A549 (cell line): ENCODE results near the gene ARHGAP10. TPM values are rescaled to one million over a fixed set of nuclear protein-coding genes. Genes with fewer than 3 reads are reported as not detected.

ENCODE experiments used
- ATAC-seq, 2 experiments: fragments of 200-7000 bp in 1 of 2; fragments of >200 bp in 1 of 2; cut with Nextera tagmentation in 1 of 2; cut with Tn5 transposase in 1 of 2; 3 replicates each; pipeline versions ENCODE4 v1.8.0 to v1.9.1; 2018 to 2020; ENCODE audit warnings: mild to moderate bottlenecking in 1 of 2, moderate library complexity in 1 of 2
- CTCF ChIA-PET: fragments of 300-600 bp; sonication (Branson Sonifier 250); formaldehyde crosslinking; extraction: SDS; loops from one replicate; lab custom pipeline; 2021; ENCODE audit warnings: antibody characterized with exemption, inconsistent platforms; lab: Yijun Ruan, JAX
- POLR2A ChIA-PET: fragments of 350-600 bp; formaldehyde crosslinking; extraction: SDS; loops from one replicate; lab custom pipeline; 2021; ENCODE audit warnings: antibody characterized with exemption, inconsistent platforms; lab: Yijun Ruan, JAX
- DNase-seq, 2 experiments: peaks; one replicate each; pipeline versions ENCODE4 v3.0.0 to v3.0.0-alpha.2; 2011 to 2016; ENCODE audit warnings: low read depth in 1 of 2, low spot score in 1 of 2
- FAIRE-seq: peaks from 2 replicates; lab custom pipeline; 2011; peaks lifted over from hg19 to GRCh38; lab: Jason Lieb, UNC
- H3K27ac ChIP-seq, 2 experiments: fragments of >200 bp; sonication (Bioruptor Twin); formaldehyde crosslinking; 3 replicates each; pipeline ENCODE4 v1.5.1; 2016 to 2017
- H3K4me1 ChIP-seq: fragments of >200 bp; sonication (Bioruptor Twin); formaldehyde crosslinking; 3 replicates; pipeline ENCODE4 v1.6.1; 2016
- H3K4me2 ChIP-seq: fragments of >200 bp; sonication (Bioruptor Twin); formaldehyde crosslinking; 3 replicates; pipeline ENCODE4 v1.6.1; 2016
- H3K4me3 ChIP-seq: fragments of >200 bp; sonication (Bioruptor Twin); formaldehyde crosslinking; 3 replicates; pipeline ENCODE4 v1.5.1; 2016
- H3K9me3 ChIP-seq: fragments of >200 bp; sonication (Bioruptor Twin); formaldehyde crosslinking; 3 replicates; pipeline ENCODE4 v1.6.1; 2016
- CBX2 ChIP-seq: fragments of 200-600 bp; sonication (generic); IDR thresholded peaks from 2 replicates; pipeline ENCODE4 v1.6.1; 2016; ENCODE audit warnings: low read depth, mild to moderate bottlenecking, borderline replicate concordance
- CBX8 ChIP-seq: fragments of 200-600 bp; sonication (generic); IDR thresholded peaks from 2 replicates; pipeline ENCODE4 v1.6.1; 2016
- CHD4 ChIP-seq: fragments of 200-600 bp; sonication (generic); IDR thresholded peaks from 2 replicates; pipeline ENCODE4 v1.6.1; 2016; ENCODE audit warnings: antibody characterized with exemption, mild to moderate bottlenecking, borderline replicate concordance
- EHMT2 ChIP-seq: fragments of 200-600 bp; sonication (generic); IDR thresholded peaks from 2 replicates; pipeline ENCODE4 v1.6.1; 2016; ENCODE audit warnings: antibody characterized with exemption, low read depth, mild to moderate bottlenecking, moderate library complexity
- ELK1 ChIP-seq: fragments of 150-350 bp; IDR thresholded peaks from 2 replicates; pipeline ENCODE4 v1.6.1; 2014; ENCODE audit warnings: low read depth, mild to moderate bottlenecking, low read length
- FOSL2 ChIP-seq, 2 experiments: fragments of 450-650 bp in 1 of 2; fragments of >200 bp in 1 of 2; sonication (Bioruptor Twin) in 1 of 2; formaldehyde crosslinking; IDR thresholded peaks; 2 replicates each; pipeline versions ENCODE4 v1.5.0 to v1.6.1; 2016 to 2020; ENCODE audit warnings: mild to moderate bottlenecking in 1 of 2, moderate library complexity in 1 of 2
- FOXS1 ChIP-seq: fragments of 250-450 bp; sonication (Bioruptor Pico); IDR thresholded peaks from 2 replicates; pipeline ENCODE4 v1.5.0; 2020; ENCODE audit warnings: mild to moderate bottlenecking, moderate library complexity
- GATA3 ChIP-seq: IDR thresholded peaks from 2 replicates; pipeline ENCODE4 v1.6.1; 2012; ENCODE audit warnings: borderline replicate concordance
- HMGXB4 ChIP-seq: fragments of 250-450 bp; sonication (Bioruptor Pico); IDR thresholded peaks from 2 replicates; pipeline ENCODE4 v1.5.0; 2021; ENCODE audit warnings: mild to moderate bottlenecking, moderate library complexity, borderline replicate concordance
- JUNB ChIP-seq: fragments of >200 bp; sonication (Bioruptor Twin); formaldehyde crosslinking; IDR thresholded peaks from 2 replicates; pipeline ENCODE4 v1.6.1; 2016
- MAFK ChIP-seq: fragments of 450-650 bp; IDR thresholded peaks from 2 replicates; pipeline ENCODE4 v1.6.1; 2014; ENCODE audit not compliant: partially characterized antibody
- MAX ChIP-seq: IDR thresholded peaks from 2 replicates; pipeline ENCODE4 v1.6.1; 2012
- MYC ChIP-seq: IDR thresholded peaks from 2 replicates; pipeline ENCODE4 v1.6.1; 2012; ENCODE audit warnings: mild to moderate bottlenecking, inconsistent platforms, low read length, improper control_type of control experiment, borderline replicate concordance
- NPAS2 ChIP-seq: fragments of 250-450 bp; sonication (Bioruptor Pico); IDR thresholded peaks from 2 replicates; pipeline ENCODE4 v1.8.0; 2022; ENCODE audit warnings: mild to moderate bottlenecking, moderate library complexity, borderline replicate concordance
- PHF8 ChIP-seq: fragments of 200-600 bp; sonication (generic); IDR thresholded peaks from 2 replicates; pipeline ENCODE4 v1.6.1; 2016; ENCODE audit warnings: low read depth, mild to moderate bottlenecking, antibody characterized with exemption, moderate library complexity, borderline replicate concordance
- POLR2A ChIP-seq: IDR thresholded peaks from 2 replicates; pipeline ENCODE4 v1.6.1; 2012; ENCODE audit warnings: mild to moderate bottlenecking, low read length
- RAD21 ChIP-seq, 2 experiments: fragments of >200 bp in 1 of 2; sonication (Bioruptor Twin) in 1 of 2; formaldehyde crosslinking in 1 of 2; IDR thresholded peaks in 1 of 2; conservative IDR thresholded peaks in 1 of 2; 2 replicates in 1 of 2; 3 replicates in 1 of 2; pipeline ENCODE4 v1.6.1; 2012 to 2018; ENCODE audit warnings: inconsistent platforms in 1 of 2
- RARB ChIP-seq: fragments of 250-450 bp; sonication (Bioruptor Pico); IDR thresholded peaks from 2 replicates; pipeline ENCODE4 v1.8.0; 2021; ENCODE audit warnings: mild to moderate bottlenecking, moderate library complexity
- REST ChIP-seq: fragments of 200-600 bp; sonication (generic); IDR thresholded peaks from 2 replicates; pipeline ENCODE4 v1.6.1; 2016; ENCODE audit warnings: antibody characterized with exemption, mild to moderate bottlenecking, moderate library complexity
- SMC3 ChIP-seq: fragments of >200 bp; sonication (Bioruptor Twin); formaldehyde crosslinking; IDR thresholded peaks from 3 replicates; pipeline ENCODE4 v1.6.1; 2018; ENCODE audit warnings: inconsistent platforms
- TFCP2L1 ChIP-seq: fragments of 250-450 bp; sonication (Bioruptor Pico); IDR thresholded peaks from 2 replicates; pipeline ENCODE4 v1.5.0; 2021; ENCODE audit warnings: mild to moderate bottlenecking
- TP53 ChIP-seq: fragments of 250-450 bp; sonication (Bioruptor Pico); IDR thresholded peaks from 2 replicates; pipeline ENCODE4 v1.5.0; 2021; ENCODE audit warnings: mild to moderate bottlenecking, moderate library complexity
- ZC3H11A ChIP-seq: fragments of 450-650 bp; IDR thresholded peaks from 2 replicates; pipeline ENCODE4 v1.6.1; 2014; ENCODE audit warnings: antibody characterized with exemption, mild to moderate bottlenecking
- ZSCAN20 ChIP-seq: fragments of 250-450 bp; sonication (Bioruptor Pico); IDR thresholded peaks from 2 replicates; pipeline ENCODE4 v1.8.0; 2022; ENCODE audit warnings: mild to moderate bottlenecking, moderate library complexity
- WGBS: methylation state at CpG from one replicate; pipeline ENCODE4 v1.1.6; 2017; ENCODE audit errors: missing lambda C conversion rate; 5-methylcytosine and 5-hydroxymethylcytosine counted together
- polyA plus RNA-seq, 4 experiments: library from polyadenylated mRNA; depleted of rRNA in 3 of 4; stranded (reverse); fragments of >200 nt; fragmentation: RNase III in 1 of 4; extraction: RNeasy Plus Mini Kit Qiagen cat#74134 plus additional on column Dnase treatment in 1 of 4; gene quantifications; 2 replicates in 3 of 4; 3 replicates in 1 of 4; pipeline ENCODE4 v1.2.3, GENCODE V29; 2011 to 2017

The ARHGAP10 gene
- polyA plus RNA-seq, 2 of the 4 experiments (the other 2 are of a cell fraction): 7.0 to 7.2 TPM

- POLR2A ChIA-PET: no interaction called here
- DNase-seq (no peak), FAIRE-seq (no peak), ATAC-seq (no peak)
- WGBS: 15% methylated on average over 2 of the region's 2 CpGs
- H3K4me3 ChIP-seq: no peak overlapping the region
- no peak for TF ChIP-seq JUNB
- no peak for TF ChIP-seq PHF8
- TF ChIP-seq FOXS1: no peak
- TF ChIP-seq RARB (CRISPR knock-in tag): no peak
- TF ChIP-seq FOSL2 (IDR thresholded peaks at IDR 0.05): no peak
- no peak for TF ChIP-seq FOSL2 (CRISPR knock-in tag; IDR thresholded peaks at IDR 0.05)
- TF ChIP-seq ELK1: no peak
- no peak for TF ChIP-seq SMC3
- no peak for TF ChIP-seq REST
- TF ChIP-seq MAFK: no peak
- no peak for TF ChIP-seq HMGXB4 (CRISPR knock-in tag)
- H3K4me2 ChIP-seq: no peak overlapping the region
- CTCF ChIA-PET: no interaction called here
- H3K4me1 ChIP-seq: no peaks in the 10 kb centered on the region
- no peak overlapping the region for H3K27ac ChIP-seq
- H3K9me3 ChIP-seq: no peaks in the 10 kb centered on the region
Observed at GRCh38 chr4:147901388-147901787, 169.5 kb downstream of the ARHGAP10 start.

- FAIRE-seq (no peak), ATAC-seq (no peak), DNase-seq (no peak)
- POLR2A ChIA-PET: no interaction called here
- H3K27ac ChIP-seq: no peak overlapping the region
- CTCF ChIA-PET: no interaction called here
- H3K4me3 ChIP-seq: no peak overlapping the region
- WGBS: 90% methylated on average over 2 of the region's 2 CpGs
- no peak for TF ChIP-seq TP53 (CRISPR knock-in tag)
- TF ChIP-seq ZC3H11A: no peak
- no peak for TF ChIP-seq TFCP2L1
- TF ChIP-seq MAX: no peak
- no peak for TF ChIP-seq CBX2
- no peak for TF ChIP-seq GATA3
- no peak for TF ChIP-seq EHMT2
- TF ChIP-seq RAD21 (conservative IDR thresholded peaks at IDR 0.05 in 1 of 2, IDR thresholded peaks at IDR 0.05 in 1 of 2): no peak
- no peak for TF ChIP-seq MYC
- no peak for TF ChIP-seq HMGXB4 (CRISPR knock-in tag)
- TF ChIP-seq POLR2A: no peak
- TF ChIP-seq FOXS1: no peak
- no peak for TF ChIP-seq CBX8
- TF ChIP-seq CHD4: no peak
- TF ChIP-seq ZSCAN20 (CRISPR knock-in tag): no peak
- TF ChIP-seq NPAS2 (CRISPR knock-in tag): no peak
- H3K4me2 ChIP-seq: no peak overlapping the region
- H3K9me3 ChIP-seq: no peaks in the 10 kb centered on the region
- no peaks in the 10 kb centered on the region for H3K4me1 ChIP-seq
Observed at GRCh38 chr4:147901916-147902315, 170.0 kb downstream of the ARHGAP10 start.
